GM12874 (cell line): ENCODE results near the gene RNF130.

Experiments used
- CTCF ChIP-seq: IDR thresholded peaks from 2 replicates; pipeline ENCODE4 v1.5.1; 2011; ENCODE audit warnings: low read depth, mild to moderate bottlenecking, control low read depth, low read length, moderate library complexity; ENCODE audit not compliant: insufficient read depth

RNF130 gene

GRCh38 chr5:180116077-180116999, 44.8 kb upstream of the RNF130 start:
- TF ChIP-seq CTCF, result no peak

- no peak for TF ChIP-seq CTCF
These were observed 43.9 kb upstream of the RNF130 start for GRCh38 chr5:180115326-180116076.

GRCh38 chr5:180114304-180115003, 42.9 kb upstream of the RNF130 start:
- no peak for TF ChIP-seq CTCF

- TF ChIP-seq CTCF, result no peak
These were observed 42.2 kb upstream of the RNF130 start for GRCh38 chr5:180113660-180114303.

- no peak for TF ChIP-seq CTCF
These were observed 40.8 kb upstream of the RNF130 start for GRCh38 chr5:180112181-180112861.

- TF ChIP-seq CTCF, result no peak
These were observed 39.9 kb upstream of the RNF130 start for GRCh38 chr5:180111273-180112002.
